AG04449 (cell line): ENCODE data around the gene TMEM238.

Experiments used
- CTCF ChIA-PET: fragments of 350-600 bp; formaldehyde crosslinking; extraction: SDS; loops from one replicate; lab custom pipeline; 2021; ENCODE audit warnings: antibody characterized with exemption; lab: Yijun Ruan, JAX
- POLR2A ChIA-PET: fragments of 400-600, 350-600 bp; formaldehyde crosslinking; extraction: SDS; loops from one replicate; lab custom pipeline; 2020; ENCODE audit warnings: antibody characterized with exemption, inconsistent platforms; lab: Yijun Ruan, JAX
- DNase-seq: peaks from one replicate; pipeline ENCODE4 v3.0.0-alpha.2; 2010; ENCODE audit warnings: low read depth, low spot score
- H3K4me3 ChIP-seq: 2 replicates; pipeline ENCODE4 v1.5.1; 2011; ENCODE audit warnings: low read depth, mild to moderate bottlenecking, control low read depth, low read length
- CTCF ChIP-seq: IDR thresholded peaks from one replicate; pipeline ENCODE4 v1.5.1; 2011; ENCODE audit warnings: mild to moderate bottlenecking, moderate library complexity, low read length, control low read depth, inconsistent platforms; ENCODE audit not compliant: insufficient read depth; ENCODE audit errors: missing control alignments

TMEM238 gene

DNA sequence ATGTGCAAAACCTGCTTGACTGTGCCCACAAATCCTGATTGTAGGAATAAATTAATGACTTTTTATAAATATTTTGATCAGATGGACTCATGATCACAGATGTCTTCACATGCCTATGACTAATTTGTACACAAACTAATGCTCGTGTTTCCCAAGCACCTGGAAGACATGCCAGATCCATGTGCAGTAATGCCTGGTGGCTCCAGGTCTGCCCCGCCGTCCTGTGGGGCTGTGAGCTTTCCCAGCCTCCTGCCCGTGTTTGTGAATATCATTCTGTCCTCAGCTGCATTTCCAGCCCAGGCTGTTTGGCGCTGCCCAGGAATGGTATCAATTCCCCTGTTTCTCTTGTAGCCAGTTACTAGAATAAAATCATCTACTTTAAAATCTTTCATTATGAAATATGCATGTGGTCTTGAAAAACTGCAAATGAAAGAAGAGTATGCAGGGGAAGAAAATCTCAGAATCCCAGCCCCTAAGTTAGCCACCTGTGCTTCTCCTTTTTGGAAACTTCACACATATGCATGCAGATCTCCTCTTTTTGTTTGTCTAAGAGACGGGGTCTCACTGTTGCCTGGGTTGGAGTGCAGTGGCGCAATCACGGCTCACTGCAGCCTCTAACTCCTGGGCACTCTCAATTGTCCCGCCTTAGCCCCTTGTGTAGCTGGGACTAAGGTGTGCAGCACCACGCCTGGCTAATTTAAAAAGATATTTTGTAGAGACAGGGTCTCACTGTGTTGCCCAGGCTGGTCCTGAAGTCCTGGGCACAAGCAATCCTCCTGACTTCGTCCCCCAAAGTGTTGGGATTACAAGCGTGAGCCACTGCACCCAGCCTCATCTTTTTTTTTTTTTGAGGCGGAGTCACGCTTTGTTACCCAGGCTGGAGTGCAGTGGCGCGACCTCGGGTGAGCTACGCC, 7.9 kb upstream of the TMEM238 start:
- ChIA-PET POLR2A (interaction anchor here (10.8 kb wide), 1 partner anchor 15 kb away, joined by 86 read pairs; the partner anchor contains the start of gene UBE2S), CTCF (interaction anchor here (1.4 to 1.9 kb wide), 2 partner anchors 91 to 101 kb away, joined by 5 read pairs; no protein-coding TSS in a partner anchor)
- H3K4me3 ChIP-seq = no peak overlapping the region
- no peak for DNase-seq
- no peak for TF ChIP-seq CTCF

DNA sequence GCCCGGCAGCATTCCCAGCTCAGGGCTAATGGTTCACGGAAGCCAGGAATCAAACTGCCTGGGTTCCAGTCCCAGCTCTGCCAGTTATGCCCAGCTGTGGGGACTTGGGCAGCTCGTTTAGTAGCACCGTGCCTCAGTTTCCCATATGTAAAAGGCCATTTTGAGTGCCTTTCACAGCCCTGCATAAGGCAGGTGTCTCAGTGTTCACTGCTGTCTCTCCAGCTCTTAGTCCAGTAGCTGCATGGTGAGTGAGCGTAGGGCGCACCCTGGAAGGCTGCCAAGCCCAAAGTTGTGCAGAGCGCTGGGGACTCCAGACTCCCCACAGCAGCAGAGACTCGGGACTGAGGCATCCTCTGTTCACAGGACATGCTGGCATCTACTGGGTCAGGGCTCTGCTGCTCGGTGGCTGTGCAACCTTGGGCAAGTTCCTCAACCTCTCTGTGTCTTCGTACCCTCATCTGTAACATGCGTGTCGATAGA, 7.1 kb upstream of the TMEM238 start:
- H3K4me3 ChIP-seq = no peak overlapping the region
- no peak for DNase-seq
- no peak for TF ChIP-seq CTCF
- ChIA-PET CTCF (interaction anchor here (1.0 to 5.3 kb wide), 5 partner anchors 8 to 249 kb away, joined by 3 to 33 read pairs (median 5); no protein-coding TSS in a partner anchor), POLR2A (interaction anchor here (1.2 to 10.8 kb wide), 2 partner anchors 15 to 71 kb away, joined by 3 to 86 read pairs; partner anchors contain the start of gene UBE2S)

DNA sequence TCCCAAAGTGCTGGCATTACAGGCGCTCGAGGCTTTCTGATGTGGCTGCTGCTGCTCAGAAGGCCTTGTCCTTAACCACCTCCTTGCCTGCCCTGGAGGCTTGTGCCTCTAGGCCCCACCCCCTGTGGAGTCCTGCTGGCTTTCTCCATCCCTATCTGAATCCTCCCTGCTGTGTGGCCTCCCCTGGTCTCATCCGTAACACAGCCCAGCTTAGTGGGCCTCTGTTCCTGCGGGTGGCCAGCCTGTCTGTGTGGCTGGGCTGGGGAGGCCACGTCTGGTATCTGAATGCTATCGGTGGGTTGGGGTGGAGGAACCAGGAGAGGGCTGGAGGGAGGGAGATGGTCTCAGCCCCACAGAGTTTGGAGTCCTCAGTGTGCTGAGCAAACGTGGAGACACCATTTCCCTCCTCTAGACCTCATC, 6.4 kb upstream of the TMEM238 start:
- H3K4me3 ChIP-seq = no peak overlapping the region
- no peak for TF ChIP-seq CTCF
- DNase-seq = no peak
- ChIA-PET POLR2A (interaction anchor here (1.0 to 10.8 kb wide), 3 partner anchors 16 to 71 kb away, joined by 3 to 86 read pairs (median 3); partner anchors contain the start of genes KMT5C and UBE2S), CTCF (interaction anchor here (0.9 to 5.3 kb wide), 7 partner anchors 9 to 249 kb away, joined by 3 to 33 read pairs (median 4); no protein-coding TSS in a partner anchor)

- CTCF ChIA-PET = interaction anchor here (0.9 to 5.3 kb wide), 7 partner anchors 8 to 115 kb away, joined by 3 to 33 read pairs (median 4); no protein-coding TSS in a partner anchor
- no peak for TF ChIP-seq CTCF
- POLR2A ChIA-PET = interaction anchor here (1.0 to 10.8 kb wide), 6 partner anchors 13 to 210 kb away, joined by 3 to 86 read pairs (median 3); partner anchors contain the start of genes FIZ1, KMT5C and UBE2S
- DNase-seq = no peak
- no peak overlapping the region for H3K4me3 ChIP-seq
Measured at GRCh38 chr19:55389386-55390317, 5.6 kb upstream of the TMEM238 start.

DNA sequence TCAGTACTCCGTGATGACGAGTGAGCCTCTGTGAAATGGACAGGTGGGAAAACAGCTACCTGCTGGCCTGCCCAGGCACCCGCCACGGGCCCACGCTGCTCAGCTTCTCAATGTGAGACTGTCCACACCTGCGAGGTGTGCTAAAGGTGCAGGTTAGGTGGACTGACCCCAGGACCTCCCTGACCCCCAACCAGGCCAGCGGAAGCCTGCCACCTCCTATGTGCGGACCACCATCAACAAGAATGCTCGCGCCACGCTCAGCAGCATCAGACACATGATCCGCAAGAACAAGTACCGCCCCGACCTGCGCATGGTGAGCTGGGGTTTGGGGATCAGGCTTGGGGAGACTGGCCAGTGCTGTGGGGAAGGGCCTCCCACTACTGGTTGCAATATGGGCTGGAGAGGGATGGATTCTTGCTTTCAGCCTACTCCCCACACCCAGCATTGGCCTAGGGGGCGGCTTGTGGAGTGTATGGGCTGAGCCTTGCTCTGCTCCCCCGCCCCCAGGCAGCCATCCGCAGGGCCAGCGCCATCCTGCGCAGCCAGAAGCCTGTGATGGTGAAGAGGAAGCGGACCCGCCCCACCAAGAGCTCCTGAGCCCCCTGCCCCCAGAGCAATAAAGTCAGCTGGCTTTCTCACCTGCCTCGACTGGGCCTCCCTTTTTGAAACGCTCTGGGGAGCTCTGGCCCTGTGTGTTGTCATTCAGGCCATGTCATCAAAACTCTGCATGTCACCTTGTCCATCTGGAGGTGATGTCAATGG, 3.8 kb upstream of the TMEM238 start:
- CTCF ChIA-PET = interaction anchor here (1.0 to 5.3 kb wide), 7 partner anchors 9 to 227 kb away, joined by 3 to 33 read pairs (median 5); no protein-coding TSS in a partner anchor
- POLR2A ChIA-PET = interaction anchor here (1.0 to 10.8 kb wide), 4 partner anchors 14 to 49 kb away, joined by 3 to 86 read pairs (median 4); partner anchors contain the start of genes KMT5C and UBE2S
- TF ChIP-seq CTCF = no peak
- DNase-seq = no peak
- H3K4me3 ChIP-seq = peak overlapping the region; percentile 97
